Fibroblast of gingiva (primary cell): ENCODE measurements around the gene ECSIT.

ENCODE experiments used
- DNase-seq: peaks from one replicate; pipeline ENCODE4 v3.0.0-alpha.2; 2011; ENCODE audit warnings: low read depth

Gene ECSIT

DNA sequence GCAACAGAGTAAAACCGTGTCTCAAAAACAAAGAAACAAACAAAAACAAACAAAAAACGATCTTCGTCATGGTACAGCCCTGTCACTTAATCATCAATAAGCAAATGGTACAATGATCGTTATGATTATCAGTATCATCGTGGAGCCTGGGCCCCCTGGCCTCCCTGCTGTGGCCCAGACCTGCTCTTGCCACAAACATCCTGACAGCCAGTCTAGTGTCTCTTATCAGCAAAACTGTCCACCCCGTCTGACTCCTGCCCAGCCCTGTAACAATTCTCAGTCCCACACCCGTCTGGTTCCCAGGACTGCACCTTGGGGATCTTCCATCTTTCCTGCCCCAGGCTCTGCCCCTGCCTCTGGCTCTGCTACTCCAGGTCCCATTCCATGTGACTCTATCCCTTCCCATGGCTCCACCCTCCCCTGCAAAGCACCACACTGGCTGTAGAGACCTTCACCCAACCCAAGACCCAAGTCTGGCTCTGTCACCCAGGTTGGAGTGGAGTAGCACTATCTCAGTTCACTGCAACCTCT, 29.0 kb downstream of the ECSIT start:
- no peak for DNase-seq

DNA sequence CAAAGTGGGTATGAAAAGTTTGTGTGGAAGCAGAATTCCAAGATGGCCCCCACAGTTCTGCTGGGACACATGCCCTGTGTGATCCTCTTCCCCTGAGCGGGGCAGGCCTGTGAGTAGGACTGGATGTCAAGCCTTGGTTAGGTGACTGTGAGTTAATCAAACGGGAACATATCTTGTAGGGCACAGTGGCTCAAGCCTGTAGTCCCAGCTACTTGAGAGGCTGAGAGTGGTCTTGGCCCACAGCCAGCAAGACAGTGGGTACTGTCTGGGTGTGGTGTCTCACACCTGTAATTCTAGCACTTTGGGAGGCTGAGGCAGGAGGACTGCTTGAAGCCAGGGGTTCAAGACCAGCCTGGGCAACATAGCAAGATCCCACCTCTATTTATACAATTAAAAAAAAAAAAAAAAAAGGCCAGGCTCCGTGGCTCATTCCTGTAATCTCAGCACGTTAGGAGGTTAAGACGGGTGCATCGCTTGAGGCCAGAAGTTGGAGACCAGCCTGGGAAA, 29.7 kb downstream of the ECSIT start:
- no peak for DNase-seq

- peak; percentile 71 for DNase-seq
These were observed 32.4 kb downstream of the ECSIT start for GRCh38 chr19:11496391-11497163.

GRCh38 chr19:11495885-11496284, 33.0 kb downstream of the ECSIT start:
- DNase-seq: no peak

DNA sequence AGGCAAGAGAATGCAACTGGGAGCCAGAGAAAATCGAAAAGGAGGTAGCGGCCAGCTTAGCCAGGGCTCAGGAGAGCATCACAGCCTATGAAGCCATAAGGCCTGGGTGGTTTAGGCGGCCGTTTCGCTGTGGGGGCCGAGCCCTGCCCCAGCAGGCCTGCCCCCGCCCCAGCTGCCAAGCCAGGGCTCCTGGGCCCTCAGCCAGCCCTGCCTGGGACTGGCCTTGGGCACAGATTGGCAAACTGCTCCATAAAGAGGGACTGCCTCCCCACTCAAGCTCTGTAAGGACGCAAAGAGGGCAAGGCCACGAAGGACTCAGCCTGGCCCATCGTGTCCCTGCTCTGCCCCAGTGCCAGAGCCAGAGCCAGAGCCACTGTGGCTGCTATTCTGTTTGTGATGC, 33.5 kb downstream of the ECSIT start:
- DNase-seq: no peak

DNA sequence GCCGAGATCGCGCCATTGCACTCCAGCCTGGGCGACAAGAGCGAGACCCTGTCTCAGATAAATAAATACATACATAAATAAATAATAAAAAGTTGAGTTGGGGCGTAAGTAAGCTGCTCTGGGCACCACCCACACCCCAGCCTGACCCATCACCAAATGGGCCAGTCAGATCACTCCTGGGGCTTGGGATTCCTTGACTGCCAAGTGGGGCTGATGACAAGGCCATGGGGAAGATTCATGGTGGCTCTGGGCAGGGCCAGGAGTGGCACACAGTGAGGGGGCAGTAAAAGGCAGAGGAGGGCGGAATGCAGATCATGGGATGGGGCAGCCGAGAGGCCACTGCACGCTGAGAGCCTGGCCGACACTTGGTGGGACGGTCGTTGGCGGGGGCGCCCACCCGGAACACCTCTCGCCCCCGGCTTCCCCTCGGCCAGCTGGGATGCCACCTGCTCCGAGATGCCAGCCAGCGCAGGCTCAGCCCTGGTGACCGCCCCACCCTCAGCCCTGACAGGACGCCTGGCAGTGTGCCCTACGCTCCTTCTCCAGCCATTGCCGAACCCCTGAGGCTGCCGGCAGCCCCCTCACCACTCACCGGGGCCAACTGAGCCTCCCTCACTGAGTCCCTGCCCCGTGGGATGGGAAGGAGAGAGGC, 34.2 kb downstream of the ECSIT start:
- no peak for DNase-seq

GRCh38 chr19:11489378-11489777, 39.6 kb downstream of the ECSIT start:
- DNase-seq: no peak

- DNase-seq: no peak
These were observed 42.1 kb downstream of the ECSIT start for GRCh38 chr19:11486661-11487503.

DNA sequence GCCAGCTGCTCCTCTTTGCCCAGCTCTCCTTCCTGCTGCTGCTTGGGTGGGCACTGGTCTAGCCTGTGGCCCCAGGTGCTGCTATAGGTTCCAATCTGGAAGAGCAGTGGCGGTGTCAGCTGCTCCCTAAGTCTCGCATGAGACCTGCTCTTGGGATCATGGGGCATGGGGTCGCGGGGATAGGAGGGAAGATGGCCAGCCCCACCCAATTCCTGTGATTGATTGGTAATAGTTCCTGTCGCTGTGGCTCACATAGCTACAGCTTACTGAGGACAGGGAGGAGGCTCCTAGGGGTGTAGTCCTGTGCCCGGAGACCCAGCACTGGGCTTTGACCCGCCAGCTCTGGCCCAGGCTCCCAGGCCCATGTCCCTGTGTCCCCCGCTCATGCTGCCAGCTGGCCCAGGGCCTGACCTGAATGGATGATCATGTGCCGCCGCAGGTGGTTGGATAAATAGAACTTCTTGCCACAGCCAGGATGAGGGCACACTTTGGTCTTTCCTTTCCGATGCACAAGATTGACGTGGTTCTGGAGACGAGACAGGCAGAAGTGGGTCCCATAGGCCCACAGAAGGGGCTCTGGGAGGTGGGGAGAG, 43.6 kb downstream of the ECSIT start:
- DNase-seq: no peak

- DNase-seq: no peak
These were observed 45.4 kb downstream of the ECSIT start for GRCh38 chr19:11483366-11484111.

DNA sequence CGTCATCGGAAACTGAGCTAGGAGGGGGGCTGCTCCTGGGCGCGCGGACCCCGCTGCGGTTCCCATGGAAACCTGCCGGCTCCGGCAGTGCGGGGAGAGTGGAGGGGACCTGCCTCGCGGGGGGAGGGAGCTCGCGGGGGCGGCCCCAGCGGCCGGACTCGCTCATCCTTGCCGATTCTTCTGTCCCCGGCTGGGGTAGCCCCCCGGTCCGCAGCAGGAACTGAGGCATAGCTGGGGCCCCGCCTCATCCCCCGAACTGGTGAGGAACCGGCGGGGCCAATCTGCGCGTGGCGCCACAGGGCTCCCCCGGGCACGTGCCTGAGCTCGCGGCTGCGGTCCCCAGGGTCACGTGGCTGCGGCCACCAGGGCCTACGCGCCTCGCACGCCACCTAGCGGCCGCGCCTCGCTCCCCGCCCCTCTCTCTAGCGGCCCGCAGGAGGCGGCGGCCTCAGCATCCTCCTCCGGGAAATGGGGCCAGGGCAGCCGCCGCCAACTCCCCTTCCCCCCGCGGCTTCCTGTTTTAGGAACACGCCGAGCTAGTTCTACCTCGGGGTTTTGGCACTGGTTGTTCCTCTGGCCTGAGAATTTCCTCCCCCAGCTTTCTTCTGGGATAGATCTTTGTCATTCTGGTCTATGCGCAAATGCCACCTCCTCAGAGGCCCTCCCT, 46.4 kb downstream of the ECSIT start:
- peak; percentile 70 for DNase-seq

GRCh38 chr19:11481534-11482383, 47.2 kb downstream of the ECSIT start:
- peak; percentile 80 for DNase-seq

DNA sequence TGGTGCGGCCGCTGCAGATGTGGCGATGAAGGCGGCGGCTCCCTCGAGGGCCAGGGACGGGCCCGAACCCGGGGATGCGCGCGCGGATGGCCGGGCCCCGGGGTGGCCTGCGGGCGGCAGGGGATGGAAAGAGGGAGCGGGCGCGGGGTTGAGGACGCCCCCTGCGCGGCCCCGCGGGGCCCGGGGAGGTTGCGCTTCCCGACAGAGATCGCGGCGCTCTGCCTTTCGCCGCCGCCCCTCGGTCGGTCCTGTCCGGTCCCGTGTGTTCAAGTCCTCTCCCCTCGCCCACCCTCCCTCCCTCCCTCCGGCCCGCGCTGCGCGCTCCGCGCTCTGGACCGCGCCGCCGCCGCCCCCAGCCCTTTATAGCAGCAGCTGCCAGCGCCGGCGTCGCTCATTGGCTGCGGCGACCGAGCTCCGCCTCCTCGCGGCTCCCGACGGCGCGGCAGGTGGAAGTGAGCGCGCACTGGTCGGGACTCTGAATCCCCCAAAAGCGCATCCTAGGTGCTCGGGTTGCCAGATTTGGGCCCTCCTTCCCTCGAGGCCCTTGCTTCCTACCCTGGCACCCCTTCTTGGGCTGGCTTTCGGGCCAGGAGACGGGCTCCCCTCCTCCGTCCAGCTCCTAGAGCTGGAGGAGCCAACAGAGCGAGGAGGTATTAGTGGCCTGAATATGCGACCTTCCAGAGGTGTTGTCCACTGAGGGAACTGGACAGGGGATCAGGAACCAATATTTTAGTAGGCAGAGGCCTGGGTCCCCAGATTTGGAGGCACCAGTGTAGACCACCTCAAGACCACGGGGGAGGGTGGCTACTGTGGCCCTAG, 48.0 kb downstream of the ECSIT start, which contains the start of gene ELAVL3:
Gene ELAVL3 (minus strand): TSS at position 332 of the 819 bp plus-strand sequence. CDS start 438 bp downstream, outside the sequence.
- DNase-seq: no peak

DNA sequence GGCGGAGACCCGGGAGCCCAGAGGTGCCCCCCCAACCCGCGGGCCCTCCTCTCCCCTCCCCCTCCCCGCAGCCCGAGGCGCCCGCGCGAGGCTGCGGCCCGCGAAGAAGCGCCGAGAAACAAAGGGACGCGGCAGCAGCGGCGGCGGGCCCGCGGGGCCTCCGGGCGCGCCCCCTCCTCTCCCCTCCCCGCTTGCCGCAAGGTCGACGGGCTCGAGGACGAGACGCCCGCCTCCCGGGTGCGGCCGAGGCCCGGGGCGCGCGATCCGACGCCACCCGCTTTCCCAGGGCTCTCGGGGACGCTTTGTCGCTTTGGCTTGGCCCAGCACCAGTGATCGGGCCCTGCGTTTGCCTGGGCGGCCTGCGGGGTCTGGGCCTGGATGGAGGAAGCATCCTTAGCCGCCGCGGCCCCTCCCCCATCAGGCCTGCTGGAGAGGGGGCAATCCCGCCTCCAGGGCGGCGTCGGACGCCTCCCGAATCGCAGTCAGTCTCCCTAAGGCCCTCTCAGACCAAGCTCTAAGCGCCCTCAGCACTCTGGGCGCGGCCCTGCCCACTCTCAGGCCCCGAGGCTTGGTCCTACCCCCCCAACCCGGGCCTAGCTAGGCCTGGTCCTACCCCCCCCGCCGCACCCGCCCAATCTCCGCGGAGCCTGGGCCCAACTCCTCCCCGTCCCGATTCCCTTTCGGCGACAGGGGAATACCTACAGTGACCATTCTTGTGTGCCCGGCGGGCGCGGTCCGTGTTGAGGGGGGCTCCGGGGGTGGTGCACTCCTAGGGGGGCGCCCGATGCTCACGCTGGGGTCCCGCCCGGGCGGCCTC, 48.8 kb downstream of the ECSIT start:
- no peak for DNase-seq

- DNase-seq: no peak
These were observed 49.6 kb downstream of the ECSIT start for GRCh38 chr19:11479090-11479897.

- DNase-seq: no peak
These were observed 50.5 kb downstream of the ECSIT start for GRCh38 chr19:11478167-11479089.
